SK-N-SH (cell line): ENCODE measurements around the gene RAMP3. TPM values are rescaled to one million over a fixed set of nuclear protein-coding genes. Genes with fewer than 3 reads are reported as not detected.

Experiments used
- CTCF ChIA-PET: fragments of 300-600, 350-600 bp; formaldehyde crosslinking; extraction: SDS; loops from one replicate; lab custom pipeline; 2021; lab: Yijun Ruan, JAX
- POLR2A ChIA-PET: fragments of 350-600 bp; sonication (Branson Sonifier 250); formaldehyde crosslinking; extraction: SDS; loops from one replicate; lab custom pipeline; 2020; ENCODE audit warnings: antibody characterized with exemption, inconsistent platforms; lab: Yijun Ruan, JAX
- DNase-seq: peaks from one replicate; pipeline ENCODE4 v3.0.0; 2012
- H2AFZ ChIP-seq: fragments of 200-600 bp; sonication (generic); 2 replicates; pipeline ENCODE4 v1.8.1; 2016; ENCODE audit warnings: antibody characterized with exemption, mild to moderate bottlenecking, low read depth
- H3F3A ChIP-seq: fragments of 200-600 bp; sonication (generic); replicated peaks from 2 replicates; pipeline ENCODE3; 2016; ENCODE audit warnings: antibody characterized with exemption, mild to moderate bottlenecking; ENCODE audit not compliant: insufficient read depth
- H3K27ac ChIP-seq, 2 experiments: fragments of 200-500 bp in 1 of 2; fragments of 200-600 bp in 1 of 2; sonication (Bioruptor generic) in 1 of 2; sonication (generic), shearing (Covaris generic) in 1 of 2; 2 replicates each; pipeline versions ENCODE4 v1.5.1 to v1.6.1; 2014 to 2016; ENCODE audit warnings: low read depth in 2 of 2, inconsistent platforms in 1 of 2, low read length in 1 of 2, mild to moderate bottlenecking in 1 of 2, mixed read lengths in 1 of 2
- H3K27me3 ChIP-seq: fragments of 200-600 bp; sonication (generic), shearing (Covaris generic); 2 replicates; pipeline ENCODE4 v1.6.1; 2016; ENCODE audit warnings: mixed run types; ENCODE audit not compliant: insufficient read depth
- H3K36me3 ChIP-seq, 2 experiments: fragments of 200-500 bp in 1 of 2; fragments of 200-600 bp in 1 of 2; sonication (Bioruptor generic) in 1 of 2; sonication (generic) in 1 of 2; replicated peaks in 1 of 2; 2 replicates each; pipeline versions ENCODE3 to v1.5.1; 2014 to 2016; ENCODE audit warnings: low read length in 1 of 2, mild to moderate bottlenecking in 1 of 2; ENCODE audit not compliant: insufficient read depth in 2 of 2, control insufficient read depth in 1 of 2
- H3K4me1 ChIP-seq, 2 experiments: fragments of 200-500 bp in 1 of 2; fragments of 200-600 bp in 1 of 2; sonication (Bioruptor generic) in 1 of 2; sonication (generic), shearing (Covaris generic) in 1 of 2; 2 replicates each; pipeline versions ENCODE4 v1.5.1 to v1.6.1; 2014 to 2016; ENCODE audit warnings: low read depth in 1 of 2, low read length in 1 of 2, mixed run types in 1 of 2; ENCODE audit not compliant: insufficient read depth in 2 of 2, control insufficient read depth in 1 of 2
- H3K4me2 ChIP-seq: fragments of 200-600 bp; sonication (generic), shearing (Covaris generic); 2 replicates; pipeline ENCODE4 v1.6.1; 2017; ENCODE audit warnings: mixed run types
- H3K4me3 ChIP-seq, 2 experiments: fragments of 200-500 bp in 1 of 2; fragments of 200-600 bp in 1 of 2; sonication (Bioruptor generic) in 1 of 2; sonication (generic), shearing (Covaris generic) in 1 of 2; 2 replicates each; pipeline versions ENCODE4 v1.5.1 to v1.8.1; 2014 to 2016; ENCODE audit warnings: low read depth in 2 of 2, inconsistent platforms in 1 of 2, low read length in 1 of 2, mild to moderate bottlenecking in 1 of 2, mixed read lengths in 1 of 2, moderate library complexity in 1 of 2
- H3K79me2 ChIP-seq: fragments of 200-600 bp; sonication (generic); 2 replicates; pipeline ENCODE4 v1.8.1; 2017; ENCODE audit warnings: mild to moderate bottlenecking; ENCODE audit not compliant: insufficient read depth
- H3K9ac ChIP-seq: fragments of 200-600 bp; sonication (generic); 2 replicates; pipeline ENCODE4 v1.6.1; 2017; ENCODE audit warnings: mixed run types
- H3K9me2 ChIP-seq: fragments of 200-600 bp; sonication (generic); 2 replicates; pipeline ENCODE4 v1.6.1; 2017; ENCODE audit warnings: mixed run types
- H3K9me3 ChIP-seq: fragments of 200-600 bp; sonication (generic); 2 replicates; pipeline ENCODE4 v1.6.1; 2017; ENCODE audit warnings: mixed run types, mild to moderate bottlenecking, moderate library complexity
- H4K20me1 ChIP-seq: fragments of 200-600 bp; sonication (generic); 2 replicates; pipeline ENCODE4 v1.6.1; 2017; ENCODE audit warnings: mild to moderate bottlenecking, mixed run types; ENCODE audit not compliant: insufficient read depth
- CHD2 ChIP-seq: fragments of 150-350 bp; IDR thresholded peaks from 2 replicates; pipeline ENCODE4 v1.6.1; 2018; ENCODE audit warnings: low read length; ENCODE audit not compliant: partially characterized antibody
- CTCF ChIP-seq: fragments of 200-600 bp; sonication (generic); IDR thresholded peaks from 2 replicates; pipeline ENCODE4 v1.6.1; 2017; ENCODE audit warnings: antibody characterized with exemption, mild to moderate bottlenecking, moderate library complexity
- ELF1 ChIP-seq: IDR thresholded peaks from 2 replicates; pipeline ENCODE4 v1.4.0; 2012
- EP300 ChIP-seq, 2 experiments: IDR thresholded peaks; 2 replicates each; pipeline versions ENCODE4 v1.4.0 to v1.6.1; 2012; ENCODE audit warnings: borderline replicate concordance in 1 of 2, low read depth in 1 of 2, low read length in 1 of 2
- FOSL2 ChIP-seq: IDR thresholded peaks from 2 replicates; pipeline ENCODE4 v1.4.0; 2012; ENCODE audit warnings: low read depth, mild to moderate bottlenecking, moderate library complexity, borderline replicate concordance
- FOXJ3 ChIP-seq: sonication (generic); formaldehyde crosslinking; IDR thresholded peaks from 2 replicates; pipeline ENCODE4 v1.5.1; 2020; ENCODE audit warnings: mild to moderate bottlenecking, missing genetic modification reagents
- JUND ChIP-seq: IDR thresholded peaks from 2 replicates; pipeline ENCODE4 v1.4.0; 2012
- MXI1 ChIP-seq: IDR thresholded peaks from 2 replicates; pipeline ENCODE4 v1.6.1; 2012; ENCODE audit warnings: mild to moderate bottlenecking, low read depth, low read length, improper control_type of control experiment
- POLR2AphosphoS5 ChIP-seq: IDR thresholded peaks from 2 replicates; pipeline ENCODE4 v1.6.1; 2012; ENCODE audit warnings: low read depth, low read length
- RAD21 ChIP-seq: IDR thresholded peaks from 2 replicates; pipeline ENCODE4 v1.6.1; 2012; ENCODE audit warnings: mild to moderate bottlenecking, low read length
- RFX5 ChIP-seq: IDR thresholded peaks from 2 replicates; pipeline ENCODE4 v1.6.1; 2012; ENCODE audit warnings: mild to moderate bottlenecking, improper control_type of control experiment, low read length
- SMC3 ChIP-seq: IDR thresholded peaks from 2 replicates; pipeline ENCODE4 v1.6.1; 2012; ENCODE audit warnings: low read depth, low read length, improper control_type of control experiment
- TCF12 ChIP-seq: IDR thresholded peaks from 2 replicates; pipeline ENCODE4 v1.4.0; 2012
- TEAD4 ChIP-seq: IDR thresholded peaks from 2 replicates; pipeline ENCODE4 v1.4.0; 2012; ENCODE audit warnings: mild to moderate bottlenecking, borderline replicate concordance; ENCODE audit not compliant: insufficient read depth
- YY1 ChIP-seq: IDR thresholded peaks from 2 replicates; pipeline ENCODE4 v1.4.0; 2012; ENCODE audit warnings: low read depth, mild to moderate bottlenecking
- ZBTB33 ChIP-seq: IDR thresholded peaks from 2 replicates; pipeline ENCODE4 v1.4.0; 2012; ENCODE audit warnings: low read depth, borderline replicate concordance
- WGBS: methylation state at CpG from one replicate; pipeline ENCODE4 v1.1.6; 2017; ENCODE audit warnings: low lambda C conversion rate; 5-methylcytosine and 5-hydroxymethylcytosine counted together
- polyA plus RNA-seq, 3 experiments: library from polyadenylated mRNA; depleted of rRNA; stranded (reverse); fragments of >200 nt; gene quantifications; 2 replicates each; pipeline ENCODE4 v1.2.3, GENCODE V29; 2012

Gene RAMP3
- polyA plus RNA-seq, 1 of the 3 experiments (the other 2 are of a cell fraction), result not detected

GRCh38 chr7:45126920-45127319 lies 30.7 kb upstream of the RAMP3 start:
- POLR2A ChIA-PET, result interaction anchor here (0.5 to 2.0 kb wide), 2 partner anchors 15 to 16 kb away, joined by 3 to 5 read pairs; partner anchors contain the start of gene TBRG4
- Histone ChIP-seq H3K4me3 (no peak overlapping the region), H3F3A (no peaks in the 10 kb centered on the region), H3K9me3 (no peaks in the 10 kb centered on the region), H3K9ac (no peak overlapping the region), H3K36me3 (no peaks in the 10 kb centered on the region), H3K4me2 (no peak overlapping the region), H3K27ac (no peak overlapping the region), H3K9me2 (no peaks in the 10 kb centered on the region), H3K4me1 (peaks cover 0 to 2% of the 10 kb centered on the region in 2 experiments; a peak in 1 of 4 replicates), H2AFZ (no peak overlapping the region), H3K27me3 (no peaks in the 10 kb centered on the region), H3K79me2 (no peaks in the 10 kb centered on the region), H4K20me1 (no peaks in the 10 kb centered on the region)
- CTCF ChIA-PET, result interaction anchor here (1.6 to 14.6 kb wide), 3 partner anchors 9 to 539 kb away, joined by 3 to 149 read pairs (median 9); partner anchors contain the start of gene TBRG4
- WGBS, result 66% methylated on average over 6 of the region's 6 CpGs
- TF ChIP-seq FOSL2 (no peak), TCF12 (no peak), POLR2AphosphoS5 (no peak), TEAD4 (no peak), RFX5 (no peak), YY1 (no peak), ZBTB33 (no peak), MXI1 (no peak), FOXJ3 (CRISPR knock-in tag) (no peak), CTCF (no peak), RAD21 (no peak), EP300 (IDR thresholded peaks at IDR 0.05; ENCODE audit: borderline replicate concordance in 1 of 2, low read depth in 1 of 2, low read length in 1 of 2) (no peak), SMC3 (no peak), CHD2 (no peak), ELF1 (no peak), JUND (no peak)
- no peak for DNase-seq
